ENCODE data around the gene ZBTB7A. TPM values are rescaled to one million over a fixed set of nuclear protein-coding genes. Genes with fewer than 3 reads are reported as not detected.

ZBTB7A gene
- total RNA-seq, 1 experiment from 2014 or later, result 49.5 TPM

GRCh38 chr19:4043966-4044715, 22.6 kb downstream of the ZBTB7A start:
- ChIA-PET POLR2A (no interaction called here), RAD21 (ENCODE audit: low non-redundant PET in 1 of 2, low total read pairs in 2 of 2, uncharacterized antibody in 2 of 2, unreplicated experiment in 2 of 2) (no interaction called here), CTCF (no interaction called here)
- ATAC-seq (no peak), DNase-seq (ENCODE audit: low read depth, low spot score) (no peak)
- intact Hi-C loops (cut with micrococcal nuclease), result no loop called here
- Histone ChIP-seq H3K79me2 (ENCODE audit: insufficient read depth, low read length) (peaks cover 52% of the 10 kb centered on the region), H2AFZ (ENCODE audit: low read depth, low read length, poor library complexity, severe bottlenecking) (no peak overlapping the region), H4K20me1 (ENCODE audit: insufficient read depth) (0 out of 2 replicates have a peak, but pooled peaks cover 4% of the 10 kb centered on the region), H3K4me3 (replicated peaks in 1 of 2; ENCODE audit: low read depth in 1 of 2, low read length in 2 of 2) (no peak overlapping the region), H3K4me1 (ENCODE audit: control insufficient read depth in 1 of 2, insufficient read depth in 2 of 2, low read length in 2 of 2) (no peaks in the 10 kb centered on the region), H3K27ac (ENCODE audit: low read depth, low read length) (no peak overlapping the region), H3K27me3 (ENCODE audit: insufficient read depth, low read length) (no peaks in the 10 kb centered on the region), H3K9ac (ENCODE audit: low read length) (no peak overlapping the region), H3K9me3 (ENCODE audit: control insufficient read depth in 1 of 2, insufficient read depth in 1 of 2, low read depth in 1 of 2, low read length in 2 of 2) (no peaks in the 10 kb centered on the region), H3K9me2 (ENCODE audit: insufficient read depth) (no peaks in the 10 kb centered on the region), H3K36me3 (ENCODE audit: control insufficient read depth in 1 of 2, insufficient read depth in 2 of 2, low read length in 2 of 2) (peaks cover 7 to 29% of the 10 kb centered on the region in 2 experiments; a peak in 3 of 4 replicates), H3K4me2 (ENCODE audit: low read length) (no peak overlapping the region)
- TF ChIP-seq ZFX (IDR thresholded peaks at IDR 0.05) (no peak), ATF3 (IDR thresholded peaks at IDR 0.05) (no peak), SIN3A (IDR thresholded peaks at IDR 0.05; ENCODE audit: low read depth) (no peak), SP1 (IDR thresholded peaks at IDR 0.05; ENCODE audit: low read depth) (no peak)
- BruUV-seq (replicated peaks), result no TSS peak

DNA sequence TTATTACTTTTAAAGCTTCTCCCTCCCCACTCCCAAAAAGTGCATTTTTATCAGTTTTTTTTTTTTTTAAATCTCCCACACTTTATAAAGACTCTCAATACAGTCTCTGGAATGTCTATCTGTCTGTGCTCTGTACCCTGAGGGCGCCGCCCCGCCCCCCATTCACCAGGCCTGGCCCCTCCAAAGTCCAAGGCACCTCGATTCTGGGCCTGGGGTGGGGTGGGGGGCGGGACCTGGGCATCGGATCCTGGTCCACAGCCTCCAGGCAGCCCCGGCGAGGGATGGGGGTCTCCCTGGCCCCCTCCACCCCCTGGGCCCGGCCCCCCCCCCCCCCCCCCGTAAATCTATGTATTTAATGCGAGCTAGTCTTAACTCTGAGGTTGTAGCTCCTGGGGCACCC, 23.3 kb downstream of the ZBTB7A start:
- H3K4me2 ChIP-seq (ENCODE audit: low read length), result no peak overlapping the region
- H3K9me2 ChIP-seq (ENCODE audit: insufficient read depth), result no peaks in the 10 kb centered on the region
- DNase-seq (ENCODE audit: low read depth, low spot score) (no peak), ATAC-seq (no peak)
- no TSS peak for BruUV-seq (replicated peaks)
- no peak overlapping the region for H2AFZ ChIP-seq (ENCODE audit: low read depth, low read length, poor library complexity, severe bottlenecking)
- H3K36me3 ChIP-seq (ENCODE audit: control insufficient read depth in 1 of 2, insufficient read depth in 2 of 2, low read length in 2 of 2), result peaks cover 4 to 29% of the 10 kb centered on the region in 2 experiments; a peak in 3 of 4 replicates
- ChIA-PET CTCF (no interaction called here), POLR2A (no interaction called here), RAD21 (ENCODE audit: low non-redundant PET in 1 of 2, low total read pairs in 2 of 2, uncharacterized antibody in 2 of 2, unreplicated experiment in 2 of 2) (no interaction called here)
- no peaks in the 10 kb centered on the region for H3K9me3 ChIP-seq (ENCODE audit: control insufficient read depth in 1 of 2, insufficient read depth in 1 of 2, low read depth in 1 of 2, low read length in 2 of 2)
- intact Hi-C loops (cut with micrococcal nuclease), result no loop called here
- H3K4me3 ChIP-seq (replicated peaks in 1 of 2; ENCODE audit: low read depth in 1 of 2, low read length in 2 of 2), result no peak overlapping the region
- no peaks in the 10 kb centered on the region for H3K27me3 ChIP-seq (ENCODE audit: insufficient read depth, low read length)
- no peak overlapping the region for H3K9ac ChIP-seq (ENCODE audit: low read length)
- no peaks in the 10 kb centered on the region for H3K4me1 ChIP-seq (ENCODE audit: control insufficient read depth in 1 of 2, insufficient read depth in 2 of 2, low read length in 2 of 2)
- no peak overlapping the region for H3K27ac ChIP-seq (ENCODE audit: low read depth, low read length)
- TF ChIP-seq POLR2A (IDR thresholded peaks at IDR 0.05; ENCODE audit: borderline replicate concordance, extremely low read depth, insufficient read depth, insufficient read length), result no peak
- no peak for TF ChIP-seq SP1 (IDR thresholded peaks at IDR 0.05; ENCODE audit: low read depth)
- TF ChIP-seq ELF1 (IDR thresholded peaks at IDR 0.05; ENCODE audit: borderline replicate concordance, low read depth), result no peak
- TF ChIP-seq JUND (IDR thresholded peaks at IDR 0.05), result no peak
- TF ChIP-seq EGR1 (IDR thresholded peaks at IDR 0.05; ENCODE audit: low read depth), result no peak
- no peak for TF ChIP-seq ZFX (IDR thresholded peaks at IDR 0.05)
- TF ChIP-seq CBX3 (IDR thresholded peaks at IDR 0.05; ENCODE audit: low read depth), result no peak
- no peak for TF ChIP-seq YY1 (IDR thresholded peaks at IDR 0.05; ENCODE audit: extremely low read depth, insufficient replicate concordance, low read depth, low read length)
- TF ChIP-seq, protein P1, sequence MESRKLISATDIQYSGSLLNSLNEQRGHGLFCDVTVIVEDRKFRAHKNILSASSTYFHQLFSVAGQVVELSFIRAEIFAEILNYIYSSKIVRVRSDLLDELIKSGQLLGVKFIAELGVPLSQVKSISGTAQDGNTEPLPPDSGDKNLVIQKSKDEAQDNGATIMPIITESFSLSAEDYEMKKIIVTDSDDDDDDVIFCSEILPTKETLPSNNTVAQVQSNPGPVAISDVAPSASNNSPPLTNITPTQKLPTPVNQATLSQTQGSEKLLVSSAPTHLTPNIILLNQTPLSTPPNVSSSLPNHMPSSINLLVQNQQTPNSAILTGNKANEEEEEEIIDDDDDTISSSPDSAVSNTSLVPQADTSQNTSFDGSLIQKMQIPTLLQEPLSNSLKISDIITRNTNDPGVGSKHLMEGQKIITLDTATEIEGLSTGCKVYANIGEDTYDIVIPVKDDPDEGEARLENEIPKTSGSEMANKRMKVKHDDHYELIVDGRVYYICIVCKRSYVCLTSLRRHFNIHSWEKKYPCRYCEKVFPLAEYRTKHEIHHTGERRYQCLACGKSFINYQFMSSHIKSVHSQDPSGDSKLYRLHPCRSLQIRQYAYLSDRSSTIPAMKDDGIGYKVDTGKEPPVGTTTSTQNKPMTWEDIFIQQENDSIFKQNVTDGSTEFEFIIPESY (IDR thresholded peaks at IDR 0.05; ENCODE audit: extremely low read depth, insufficient replicate concordance, low read length), result no peak
- TF ChIP-seq CEBPB (IDR thresholded peaks at IDR 0.05; ENCODE audit: low read depth), result no peak
- peaks cover 45% of the 10 kb centered on the region for H3K79me2 ChIP-seq (ENCODE audit: insufficient read depth, low read length)
- no peaks in the 10 kb centered on the region for H4K20me1 ChIP-seq (ENCODE audit: insufficient read depth)
